HepG2 (cell line): ENCODE results near the gene IGHMBP2. TPM values are rescaled to one million over a fixed set of nuclear protein-coding genes. Genes with fewer than 3 reads are reported as not detected.

ENCODE experiments used
- ATAC-seq: fragments of 200-7000 bp; cut with Tn5 transposase; 3 replicates; pipeline ENCODE4 v1.9.1; 2020; ENCODE audit warnings: mild to moderate bottlenecking, moderate library complexity
- BruUV-seq: library from RNA; stranded (reverse); fragments of 400-500 nt; replicated peaks from 2 replicates; lab custom pipeline; 2021; lab: Mats Ljungman, UMichigan
- CTCF ChIA-PET: fragments of 300-600 bp; formaldehyde crosslinking; extraction: SDS; loops from one replicate; lab custom pipeline; 2021; ENCODE audit warnings: low total read pairs, inconsistent platforms, low intra/inter-chr PET ratio; lab: Yijun Ruan, JAX
- POLR2A ChIA-PET: fragments of 350-600 bp; sonication (Branson Sonifier 250); formaldehyde crosslinking; loops from one replicate; lab custom pipeline; 2020; ENCODE audit warnings: antibody characterized with exemption, inconsistent platforms; lab: Yijun Ruan, JAX
- DNase-seq: peaks from one replicate; pipeline ENCODE4 v3.0.0-alpha.2; 2015; ENCODE audit warnings: low spot score
- FAIRE-seq: peaks from 3 replicates; lab custom pipeline; 2011; peaks lifted over from hg19 to GRCh38; lab: Jason Lieb, UNC
- H2AFZ ChIP-seq: one replicate; pipeline ENCODE4 v1.6.1; 2011; ENCODE audit warnings: low read length, inconsistent platforms
- H3K27ac ChIP-seq: fragments of 300-600 bp; 3 replicates; pipeline ENCODE4 v1.8.0; 2011; ENCODE audit warnings: mixed run types, mild to moderate bottlenecking, mixed read lengths, low read length, inconsistent platforms; ENCODE audit not compliant: insufficient read depth; ENCODE audit errors: extremely low read length
- H3K27me3 ChIP-seq, 2 experiments: fragments of 200-600 bp in 1 of 2; 2 replicates in 1 of 2; 3 replicates in 1 of 2; pipeline versions ENCODE4 v1.6.0 to v1.8.0; 2011; ENCODE audit warnings: low read length in 2 of 2, mild to moderate bottlenecking in 2 of 2, moderate library complexity in 2 of 2, inconsistent platforms in 1 of 2; ENCODE audit not compliant: insufficient read depth in 2 of 2, control insufficient read depth in 1 of 2
- H3K36me3 ChIP-seq, 2 experiments: fragments of 200-600 bp in 1 of 2; replicated peaks in 1 of 2; 2 replicates in 1 of 2; 3 replicates in 1 of 2; pipeline versions ENCODE4 v1.5.1 to v1.8.0; 2011; ENCODE audit warnings: low read length in 2 of 2, inconsistent platforms in 1 of 2; ENCODE audit not compliant: insufficient read depth in 2 of 2, control insufficient read depth in 1 of 2
- H3K4me1 ChIP-seq: 2 replicates; pipeline ENCODE4 v1.5.1; 2012; ENCODE audit warnings: low read length, inconsistent platforms; ENCODE audit not compliant: insufficient read depth
- H3K4me2 ChIP-seq: 2 replicates; pipeline ENCODE4 v1.6.0; 2011; ENCODE audit warnings: low read depth, low read length, inconsistent platforms
- H3K4me3 ChIP-seq, 3 experiments: fragments of 200-600 bp in 1 of 3; sonication (generic), shearing (Covaris generic) in 1 of 3; replicated peaks in 1 of 3; 2 replicates each; pipeline ENCODE4 v1.5.1; 2011 to 2016; ENCODE audit warnings: low read length in 3 of 3, inconsistent platforms in 2 of 3, low read depth in 2 of 3, mild to moderate bottlenecking in 2 of 3, control low read depth in 1 of 3, mixed read lengths in 1 of 3; ENCODE audit not compliant: insufficient read depth in 1 of 3
- H3K79me2 ChIP-seq: one replicate; pipeline ENCODE4 v1.6.1; 2011; ENCODE audit warnings: low read length, inconsistent platforms; ENCODE audit not compliant: insufficient read depth
- H3K9ac ChIP-seq: 2 replicates; pipeline ENCODE4 v1.6.0; 2011; ENCODE audit warnings: mild to moderate bottlenecking, low read depth, low read length, inconsistent platforms; ENCODE audit not compliant: insufficient read depth
- H3K9me3 ChIP-seq: 2 replicates; pipeline ENCODE4 v1.5.1; 2012; ENCODE audit warnings: mild to moderate bottlenecking, low read length
- H4K20me1 ChIP-seq: 2 replicates; pipeline ENCODE4 v1.6.0; 2011; ENCODE audit warnings: inconsistent platforms, mild to moderate bottlenecking, low read length, moderate library complexity; ENCODE audit not compliant: insufficient read depth
- DZIP1 ChIP-seq: sonication (generic); formaldehyde crosslinking; IDR thresholded peaks from 2 replicates; pipeline ENCODE4 v1.5.0; 2020; ENCODE audit warnings: mild to moderate bottlenecking, missing genetic modification reagents
- ZBTB7A ChIP-seq: sonication (generic); formaldehyde crosslinking; IDR thresholded peaks from 2 replicates; pipeline ENCODE4 v1.8.0; 2022; ENCODE audit warnings: mild to moderate bottlenecking, missing genetic modification reagents
- ZNF749 ChIP-seq: sonication (generic); formaldehyde crosslinking; IDR thresholded peaks from 2 replicates; pipeline ENCODE4 v1.8.0; 2022; ENCODE audit warnings: mild to moderate bottlenecking, missing genetic modification reagents, moderate library complexity, borderline replicate concordance
- WGBS: methylation state at CpG from one replicate; pipeline ENCODE4 v1.1.6; 2017; ENCODE audit warnings: low lambda C conversion rate; 5-methylcytosine and 5-hydroxymethylcytosine counted together
- in situ Hi-C: cut with HindIII; loops from 2 replicates; pipeline ENCODE4 v1.10.0; 2017; ENCODE audit warnings: low pct_unique_long_range_greater_than_20kb; ENCODE audit not compliant: extremely low pct_ligation_motif_present
- intact Hi-C: fragments of 100-400 bp; cut with micrococcal nuclease; formaldehyde crosslinking; loops from one replicate; pipeline ENCODE4 v1.10.0; 2022; ENCODE audit not compliant: unreplicated experiment
- polyA plus RNA-seq, 8 experiments: library from polyadenylated mRNA; depleted of rRNA in 3 of 8; stranded (reverse) in 7 of 8; unstranded in 1 of 8; fragments of >200 nt; fragmentation: Illumina TruSeq in 4 of 8; extraction: Trizol in 4 of 8; gene quantifications; 2 replicates each; pipeline versions ENCODE4 v1.2.1 to v1.2.3, GENCODE V29; 2011 to 2016; ENCODE audit warnings: low read depth in 4 of 8, missing spikeins in 1 of 8, mixed read lengths in 1 of 8; ENCODE audit not compliant: insufficient read depth in 1 of 8
- total RNA-seq, 5 experiments: library from RNA; depleted of rRNA; stranded (reverse); fragments of >200 nt; fragmentation: Illumina TruSeq; extraction: Trizol; gene quantifications; 2 replicates each; pipeline ENCODE4 v1.2.3, GENCODE V29; 2016; ENCODE audit warnings: low read depth in 1 of 5
- TF ChIP-seq, protein P1 (sequence below): sonication (generic); formaldehyde crosslinking; IDR thresholded peaks from 2 replicates; pipeline ENCODE4 v1.8.1; 2023; ENCODE audit warnings: mild to moderate bottlenecking, inconsistent platforms, moderate library complexity, missing genetic modification reagents, borderline replicate concordance

Gene IGHMBP2
- total and polyA plus RNA-seq, 2 of the 13 experiments (the other 11 are each of a cell fraction or from before 2014, with no cell fraction given), result 8.9 to 9.9 TPM

GRCh38 chr11:68977781-68978625, 74.3 kb downstream of the IGHMBP2 start:
- in situ Hi-C loops (no loop called here), intact Hi-C loops (no loop called here)
- CTCF ChIA-PET, result no interaction called here
- BruUV-seq, result no TSS peak
- no peak overlapping the region for H2AFZ ChIP-seq
- ATAC-seq (no peak), DNase-seq (no peak), FAIRE-seq (no peak)
- no peak for TF ChIP-seq ZBTB7A (CRISPR knock-in tag)
- TF ChIP-seq DZIP1 (CRISPR knock-in tag), result no peak
- TF ChIP-seq ZNF749 (CRISPR knock-in tag), result no peak
- TF ChIP-seq, protein P1, sequence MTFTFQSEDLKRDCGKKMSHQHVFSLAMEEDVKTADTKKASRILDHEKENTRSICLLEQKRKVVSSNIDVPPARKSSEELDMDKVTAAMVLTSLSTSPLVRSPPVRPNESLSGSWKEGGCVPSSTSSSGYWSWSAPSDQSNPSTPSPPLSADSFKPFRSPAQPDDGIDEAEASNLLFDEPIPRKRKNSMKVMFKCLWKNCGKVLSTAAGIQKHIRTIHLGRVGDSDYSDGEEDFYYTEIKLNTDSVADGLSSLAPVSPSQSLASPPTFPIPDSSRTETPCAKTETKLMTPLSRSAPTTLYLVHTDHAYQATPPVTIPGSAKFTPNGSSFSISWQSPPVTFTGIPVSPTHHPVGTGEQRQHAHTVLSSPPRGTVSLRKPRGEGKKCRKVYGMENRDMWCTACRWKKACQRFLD, result no peak
- H3K27me3 ChIP-seq, result peaks cover 6 to 26% of the 10 kb centered on the region in 2 experiments; a peak in 3 of 5 replicates
- no peak overlapping the region for H3K9ac ChIP-seq
- no peaks in the 10 kb centered on the region for H3K4me1 ChIP-seq
- no peak overlapping the region for H3K27ac ChIP-seq
- no peaks in the 10 kb centered on the region for H3K9me3 ChIP-seq
- H3K36me3 ChIP-seq, result no peaks in the 10 kb centered on the region
- POLR2A ChIA-PET, result no interaction called here
- no peaks in the 10 kb centered on the region for H4K20me1 ChIP-seq
- H3K4me2 ChIP-seq, result no peak overlapping the region
- no peak overlapping the region for H3K4me3 ChIP-seq
- WGBS, result 35% methylated on average over 10 of the region's 14 CpGs
- no peaks in the 10 kb centered on the region for H3K79me2 ChIP-seq
